Midbrain (tissue), 1 donor: ENCODE results near the gene DESI1.
"Not testable (repeated sequence)": the region's sequence is repeated elsewhere in the genome, so short reads cannot be mapped to it uniquely, and the experiment has no call there.

Experiments
- DNase-seq: peaks from one replicate; lab custom pipeline; 2025; lab: John Stamatoyannopoulos, UW

The DESI1 gene

DNA sequence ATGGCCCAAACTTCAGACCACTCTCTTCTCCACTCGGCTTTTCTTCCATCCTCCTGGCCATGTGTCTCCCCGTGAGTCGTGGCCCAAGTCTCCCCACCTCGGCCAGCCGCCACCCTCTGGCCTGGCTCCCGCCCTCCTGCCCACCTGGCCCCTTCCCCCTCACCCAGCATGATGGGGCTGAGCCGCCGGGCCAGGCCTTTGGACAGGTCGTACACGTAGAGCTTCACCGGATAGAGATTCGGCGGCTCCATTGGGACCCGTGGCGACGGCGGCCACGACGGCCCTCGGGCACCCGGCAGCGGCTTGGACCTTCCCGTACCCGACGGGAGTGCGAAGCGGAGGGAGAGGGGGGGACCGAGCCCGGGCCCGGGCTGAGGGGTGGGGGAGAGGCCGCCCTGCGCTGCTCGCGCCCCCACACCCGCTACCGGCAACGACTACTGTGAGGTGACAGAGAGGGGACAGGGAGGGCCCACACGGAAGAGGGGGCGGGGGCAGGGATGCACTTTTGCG is at the start of gene DESI1:
DESI1 (minus strand) TSS at position 455 of the 510 bp plus-strand sequence; CDS start at position 251, 204 bp downstream.
- no peak for DNase-seq

DNA sequence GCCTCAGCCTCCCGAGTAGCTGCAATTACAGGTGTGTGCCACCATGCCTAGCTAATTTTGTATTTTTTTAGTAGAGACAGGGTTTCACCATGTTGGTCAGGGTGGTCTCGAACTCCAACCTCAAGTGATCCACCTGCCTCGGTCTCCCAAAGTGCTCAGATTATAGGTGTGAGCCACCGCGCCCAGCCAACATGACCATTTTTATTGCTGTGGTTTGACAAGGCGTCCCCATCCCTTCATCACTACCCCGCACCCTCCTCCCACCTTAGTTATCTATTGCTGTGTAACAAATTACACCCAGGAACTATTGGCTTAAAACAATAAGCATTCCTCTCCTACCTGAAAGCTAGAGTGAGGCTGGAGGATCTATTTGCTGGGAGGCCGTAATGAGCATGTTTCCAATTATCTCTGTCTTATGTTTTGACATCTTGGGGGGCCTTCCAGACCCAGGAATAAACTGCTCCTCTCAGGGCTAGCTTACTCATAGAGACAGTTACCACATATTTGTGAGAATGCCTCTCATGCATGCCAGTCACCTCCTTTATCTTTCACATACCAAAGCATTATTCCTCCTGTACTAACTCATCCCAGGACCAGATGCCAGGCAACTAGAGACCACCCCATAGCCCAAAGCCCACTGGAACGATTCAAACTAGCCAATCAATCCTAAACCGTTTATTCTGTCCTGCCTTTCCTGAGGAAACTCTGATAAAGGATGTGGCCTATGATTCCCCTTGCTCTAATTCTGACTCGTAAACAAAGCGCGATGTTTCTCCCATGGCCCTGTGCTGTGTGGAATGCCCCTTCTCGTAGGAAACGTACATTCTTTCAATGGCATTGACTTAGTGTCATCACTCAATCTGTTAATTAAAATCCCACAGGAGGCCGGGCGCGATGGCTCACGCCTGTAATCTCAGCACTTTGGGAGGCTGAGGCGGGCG is 48.4 kb upstream of the DESI1 start:
- DNase-seq, result no peak

DNA sequence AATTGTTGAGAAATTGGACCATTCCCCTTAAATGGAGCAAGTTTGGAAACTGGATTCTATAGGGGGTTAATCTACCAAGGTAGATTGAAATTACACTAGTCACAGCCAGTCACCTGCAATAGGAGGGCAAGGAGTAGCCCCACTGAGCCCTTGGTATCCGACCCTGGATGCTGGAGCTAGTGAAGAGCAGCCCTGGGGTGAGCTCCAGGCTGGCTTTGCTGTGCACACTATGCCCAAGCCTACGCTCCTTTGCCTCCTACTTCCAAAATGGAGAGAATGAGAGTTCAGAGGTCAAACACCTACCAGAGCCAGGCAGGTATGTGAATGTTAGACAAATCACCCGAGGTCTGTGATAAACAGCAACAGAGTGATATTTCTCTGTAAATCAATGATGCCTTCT is 44.1 kb upstream of the DESI1 start:
- DNase-seq, result no peak

DNA sequence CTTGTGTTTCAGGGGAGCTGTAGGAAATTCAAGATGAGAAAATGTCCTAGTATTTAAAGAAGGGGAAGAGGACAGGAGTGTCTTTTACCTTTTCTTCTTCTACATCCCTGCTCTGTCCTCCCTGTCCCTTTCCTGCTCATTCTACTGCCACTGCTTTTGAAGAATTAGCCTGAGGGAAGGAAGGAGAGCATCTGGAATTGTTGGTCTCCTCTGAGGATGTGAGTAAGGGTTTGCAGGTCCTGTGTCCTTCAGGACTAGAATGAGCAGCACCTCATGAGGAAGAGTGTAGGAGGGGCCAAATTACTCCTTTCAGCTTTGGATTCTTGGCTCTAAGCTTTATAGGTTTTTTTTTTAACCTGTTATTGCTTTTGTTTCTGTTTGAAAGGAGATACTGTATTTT is 43.6 kb upstream of the DESI1 start:
- no peak for DNase-seq

DNA sequence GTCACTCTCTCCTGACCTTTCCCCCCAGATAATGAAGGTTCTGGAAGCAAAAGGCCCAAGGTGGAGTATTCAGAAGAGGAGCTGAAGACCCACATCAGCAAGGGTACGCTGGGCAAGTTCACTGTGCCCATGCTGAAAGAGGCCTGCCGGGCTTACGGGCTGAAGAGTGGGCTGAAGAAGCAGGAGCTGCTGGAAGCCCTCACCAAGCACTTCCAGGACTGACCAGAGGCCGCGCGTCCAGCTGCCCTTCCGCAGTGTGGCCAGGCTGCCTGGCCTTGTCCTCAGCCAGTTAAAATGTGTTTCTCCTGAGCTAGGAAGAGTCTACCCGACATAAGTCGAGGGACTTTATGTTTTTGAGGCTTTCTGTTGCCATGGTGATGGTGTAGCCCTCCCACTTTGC is 42.8 kb upstream of the DESI1 start:
- DNase-seq, result not testable (repeated sequence)

- DNase-seq, result no peak
Measured at GRCh38 chr22:41661713-41662112, 40.9 kb upstream of the DESI1 start.

DNA sequence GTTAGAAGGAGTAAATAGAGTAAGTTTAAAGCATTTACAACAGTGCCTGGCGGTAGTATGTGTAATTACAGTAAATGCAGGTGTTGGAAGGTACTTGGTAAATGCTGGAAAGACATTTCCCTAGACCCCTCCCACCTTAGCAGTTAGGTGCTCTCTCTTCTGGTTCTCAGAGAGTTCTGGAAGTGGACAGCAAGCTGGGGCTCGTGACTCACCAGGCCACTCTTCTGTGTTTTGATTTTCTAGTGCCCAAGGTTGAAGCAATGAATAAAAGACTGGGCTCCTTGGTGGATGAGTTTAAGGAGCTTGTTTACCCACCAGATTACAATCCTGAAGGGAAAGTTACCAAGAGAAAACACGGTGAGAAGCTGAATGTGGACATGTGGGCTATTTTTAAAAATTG is 40.2 kb upstream of the DESI1 start:
- DNase-seq, result no peak

- DNase-seq, result no peak
Measured at GRCh38 chr22:41660416-41660815, 39.6 kb upstream of the DESI1 start.

GRCh38 chr22:41659941-41660340 is 39.1 kb upstream of the DESI1 start:
- no peak for DNase-seq

GRCh38 chr22:41658869-41659268 is 38.0 kb upstream of the DESI1 start:
- no peak for DNase-seq

- DNase-seq, result no peak
Measured at GRCh38 chr22:41657709-41658108, 36.9 kb upstream of the DESI1 start.

- DNase-seq, result no peak
Measured at GRCh38 chr22:41656556-41656955, 35.7 kb upstream of the DESI1 start.

DNA sequence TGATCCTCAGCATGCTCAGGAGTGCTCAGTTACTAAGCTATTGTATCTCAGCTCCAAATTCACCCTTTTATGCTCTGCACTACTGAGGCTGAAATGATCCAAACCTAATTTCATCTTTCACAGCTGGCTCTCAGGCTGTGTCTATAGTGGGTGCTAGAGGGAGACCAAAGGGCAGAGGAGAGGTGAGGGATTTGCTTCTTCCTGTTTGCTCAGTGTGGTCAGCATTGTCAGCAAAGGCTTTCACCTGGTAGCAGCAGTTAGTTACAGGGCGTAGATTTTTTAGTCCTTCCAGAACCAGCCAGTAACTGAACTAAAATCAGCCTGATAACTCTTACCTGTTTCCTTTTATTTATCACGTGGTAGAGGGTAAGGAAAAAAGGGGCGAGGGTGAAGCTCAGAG is 33.5 kb upstream of the DESI1 start:
- no peak for DNase-seq

- DNase-seq, result no peak
Measured at GRCh38 chr22:41650821-41651220, 30.0 kb upstream of the DESI1 start.

DNA sequence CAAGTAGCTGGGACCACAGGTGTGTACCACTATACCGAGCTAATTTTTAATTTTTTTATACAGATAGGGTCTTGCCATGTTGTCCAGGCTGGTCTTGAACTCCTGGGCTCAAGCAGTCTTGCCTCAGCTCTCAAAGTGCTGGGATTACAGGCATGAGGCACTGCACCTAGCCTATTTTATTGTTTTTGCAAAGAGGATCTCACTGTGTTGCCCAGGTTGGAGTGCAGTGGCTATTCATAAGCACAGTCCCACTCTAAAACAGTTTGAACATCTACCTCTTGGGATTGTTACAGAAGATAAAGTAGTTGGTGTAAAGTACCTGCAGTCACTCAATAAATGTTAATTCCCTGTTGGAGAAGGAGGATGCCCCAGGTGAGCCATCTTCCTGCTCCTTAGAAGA is 29.4 kb upstream of the DESI1 start:
- no peak for DNase-seq

DNA sequence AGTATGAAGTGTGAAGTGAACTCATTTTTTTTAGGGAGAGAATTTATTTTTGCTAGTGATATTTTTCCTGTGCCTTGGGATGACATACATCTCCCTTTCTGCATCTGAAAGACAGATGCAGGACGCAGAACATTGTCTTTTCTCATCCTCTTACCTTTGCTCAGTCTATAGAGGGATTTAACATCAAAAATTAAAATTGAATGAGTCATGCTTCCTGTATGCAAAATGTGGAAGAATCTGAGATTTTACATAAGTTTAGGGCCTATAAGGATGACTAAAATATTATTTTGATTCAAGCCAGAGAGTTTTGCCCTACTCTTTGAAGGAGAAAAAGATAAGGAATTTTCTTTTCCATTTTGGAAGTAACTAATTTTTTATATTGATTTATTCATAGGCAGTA is 27.6 kb upstream of the DESI1 start:
- DNase-seq, result no peak

- no peak for DNase-seq
Measured at GRCh38 chr22:41647771-41648170, 26.9 kb upstream of the DESI1 start.

- DNase-seq, result no peak
Measured at GRCh38 chr22:41642331-41643110, 21.7 kb upstream of the DESI1 start.

DNA sequence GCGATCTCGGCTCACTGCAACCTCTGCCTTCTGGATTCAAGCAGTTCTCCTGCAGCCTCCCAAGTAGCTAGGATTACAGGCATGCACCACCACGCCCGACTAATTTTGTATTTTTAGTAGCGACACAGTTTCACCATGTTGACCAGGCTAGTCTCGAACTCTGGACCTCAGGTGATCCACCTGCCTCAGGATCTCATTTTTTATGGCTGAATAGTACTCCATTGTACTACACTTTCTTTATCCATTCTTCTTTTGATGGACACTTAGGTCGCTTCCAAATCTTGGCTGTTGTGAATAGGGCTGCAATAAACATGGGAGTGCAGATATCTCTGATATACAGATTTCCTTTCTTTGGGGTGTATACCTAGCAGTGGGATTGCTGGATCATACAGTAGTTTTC is 21.0 kb upstream of the DESI1 start:
- DNase-seq, result no peak

DNA sequence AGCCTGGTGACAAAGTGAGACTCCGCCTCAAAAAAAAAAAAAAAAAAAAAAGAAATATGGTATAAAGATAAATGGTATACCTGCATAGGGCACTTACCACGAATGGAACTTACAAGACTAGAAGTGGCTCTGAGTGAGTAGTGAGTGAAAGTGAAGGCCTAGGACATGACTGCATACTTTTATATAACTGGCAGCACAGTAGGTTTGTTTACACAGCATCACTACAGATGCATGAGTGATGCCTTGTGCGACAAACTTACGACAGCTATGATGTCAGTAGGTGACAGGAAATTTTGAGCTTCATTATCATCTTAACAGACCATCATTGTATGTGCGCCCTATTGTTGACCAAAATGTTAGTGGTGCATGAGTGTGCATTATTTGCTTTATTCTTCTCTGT is 17.9 kb upstream of the DESI1 start:
- no peak for DNase-seq

- DNase-seq, result no peak
Measured at GRCh38 chr22:41638124-41638523, 17.3 kb upstream of the DESI1 start.

- not testable (repeated sequence) for DNase-seq
Measured at GRCh38 chr22:41637623-41638022, 16.8 kb upstream of the DESI1 start.

- no peak for DNase-seq
Measured at GRCh38 chr22:41636467-41636866, 15.6 kb upstream of the DESI1 start.
